GM18873 (cell line): ENCODE measurements around the gene EEFSEC.

Experiments used
- ATAC-seq: cut with Tn5 transposase; IDR thresholded peaks from one replicate; pipeline ENCODE4 v1.9.1; 2021; ENCODE audit warnings: mild to moderate bottlenecking, moderate library complexity, moderate number of reproducible peaks; ENCODE audit not compliant: unreplicated experiment, low FRiP score

EEFSEC gene

DNA sequence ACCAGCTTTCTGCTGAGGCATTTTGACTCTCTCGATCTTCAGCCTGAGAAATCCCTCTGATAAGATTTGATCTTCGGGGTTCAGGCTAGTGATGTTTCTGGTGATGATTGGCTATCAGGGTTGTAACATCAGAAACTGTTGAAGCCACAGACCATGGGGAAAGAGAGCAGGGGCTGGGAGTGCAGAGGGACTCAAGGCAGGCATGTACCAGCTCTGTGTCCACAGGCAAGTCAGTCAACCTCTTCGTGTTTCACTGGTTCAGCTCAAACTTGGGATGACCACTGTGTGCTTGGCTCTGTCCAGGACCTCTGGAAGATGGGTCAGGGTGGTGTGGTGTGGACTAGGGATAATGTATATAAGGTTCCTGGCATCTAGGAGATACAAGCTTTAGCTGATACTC is 116.5 kb downstream of the EEFSEC start:
- no peak for ATAC-seq

DNA sequence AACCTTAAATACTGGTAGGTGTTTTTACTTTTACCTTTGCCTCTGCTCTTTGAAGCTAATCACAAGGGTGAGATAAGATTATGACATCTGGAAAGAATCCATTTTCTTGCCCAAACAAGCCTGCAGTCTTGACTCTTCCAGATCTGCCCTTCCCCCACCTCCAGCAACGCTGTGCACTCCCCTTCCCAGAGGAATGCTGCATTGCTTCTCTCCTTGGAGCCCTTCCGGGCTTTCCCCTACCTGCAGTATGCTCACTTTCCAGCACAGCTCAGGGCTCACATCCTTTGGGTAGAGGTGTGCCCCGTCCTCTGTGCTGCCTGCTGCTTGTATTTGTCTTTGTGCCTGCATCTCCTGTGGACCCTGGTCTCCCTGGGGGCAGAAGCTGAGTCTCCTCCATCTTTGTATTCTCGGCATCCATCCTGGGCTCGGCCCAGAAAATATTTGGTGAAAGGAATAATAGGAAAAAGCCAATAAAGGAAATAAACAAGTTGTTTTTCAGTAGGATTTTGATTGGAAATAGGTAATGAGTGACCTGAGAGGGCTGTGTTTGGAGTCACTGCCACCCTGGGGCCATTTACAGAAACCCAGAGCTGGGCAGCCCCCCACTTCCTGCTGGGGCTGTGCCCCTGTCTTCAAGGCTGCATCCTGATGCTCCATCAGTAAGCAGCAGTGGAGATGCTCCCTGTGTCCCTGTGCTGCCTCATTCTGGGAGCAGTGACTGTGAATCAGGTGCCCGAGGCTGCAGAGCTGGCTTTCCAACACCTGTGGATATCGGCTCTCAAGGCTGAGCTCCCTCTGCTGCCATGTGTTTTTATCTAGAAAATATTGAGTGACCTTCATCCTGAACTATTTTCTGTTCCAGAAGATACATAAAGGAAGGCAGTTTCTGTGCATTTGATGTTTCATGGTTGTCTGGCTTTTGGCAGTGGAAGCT is 117.5 kb downstream of the EEFSEC start:
- ATAC-seq, result no peak

DNA sequence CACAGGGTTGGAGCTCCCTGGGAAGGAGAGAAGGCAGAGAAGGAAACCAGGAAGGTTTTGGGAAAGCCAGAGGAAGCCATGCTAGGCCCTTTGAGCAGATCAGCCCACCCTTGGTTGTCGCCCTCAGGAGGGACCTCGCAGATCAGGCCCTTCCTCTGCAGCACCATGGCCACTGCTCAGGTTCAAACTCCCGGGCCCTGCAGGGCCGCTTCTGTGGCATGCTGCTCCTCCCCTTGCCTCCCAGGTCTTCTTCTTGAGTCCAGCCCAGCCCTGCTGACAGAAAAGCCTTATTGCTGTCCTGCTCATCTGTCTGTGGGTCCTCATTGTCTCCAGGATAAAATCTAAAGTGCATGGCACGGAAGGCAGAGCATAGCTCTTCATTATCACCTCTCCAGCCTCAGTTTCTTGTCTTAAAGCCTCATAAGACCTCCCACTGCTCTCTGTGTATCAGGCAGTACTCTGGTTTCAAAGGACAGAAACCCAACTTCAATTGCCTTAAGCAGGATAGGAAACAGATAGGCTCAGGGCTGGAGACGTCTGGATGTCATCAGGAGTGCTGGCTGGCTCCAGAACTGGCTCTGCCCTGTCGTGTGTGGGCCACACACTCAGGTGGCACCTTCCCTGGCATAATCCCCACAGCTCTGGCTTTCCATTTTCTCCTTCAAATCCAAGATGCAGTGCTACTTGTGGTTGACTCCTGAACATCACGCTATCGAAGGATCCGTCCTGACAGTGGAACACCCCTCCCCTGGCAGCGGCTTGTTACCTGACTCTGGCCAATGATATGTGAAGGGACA is 118.5 kb downstream of the EEFSEC start:
- ATAC-seq, result no peak

DNA sequence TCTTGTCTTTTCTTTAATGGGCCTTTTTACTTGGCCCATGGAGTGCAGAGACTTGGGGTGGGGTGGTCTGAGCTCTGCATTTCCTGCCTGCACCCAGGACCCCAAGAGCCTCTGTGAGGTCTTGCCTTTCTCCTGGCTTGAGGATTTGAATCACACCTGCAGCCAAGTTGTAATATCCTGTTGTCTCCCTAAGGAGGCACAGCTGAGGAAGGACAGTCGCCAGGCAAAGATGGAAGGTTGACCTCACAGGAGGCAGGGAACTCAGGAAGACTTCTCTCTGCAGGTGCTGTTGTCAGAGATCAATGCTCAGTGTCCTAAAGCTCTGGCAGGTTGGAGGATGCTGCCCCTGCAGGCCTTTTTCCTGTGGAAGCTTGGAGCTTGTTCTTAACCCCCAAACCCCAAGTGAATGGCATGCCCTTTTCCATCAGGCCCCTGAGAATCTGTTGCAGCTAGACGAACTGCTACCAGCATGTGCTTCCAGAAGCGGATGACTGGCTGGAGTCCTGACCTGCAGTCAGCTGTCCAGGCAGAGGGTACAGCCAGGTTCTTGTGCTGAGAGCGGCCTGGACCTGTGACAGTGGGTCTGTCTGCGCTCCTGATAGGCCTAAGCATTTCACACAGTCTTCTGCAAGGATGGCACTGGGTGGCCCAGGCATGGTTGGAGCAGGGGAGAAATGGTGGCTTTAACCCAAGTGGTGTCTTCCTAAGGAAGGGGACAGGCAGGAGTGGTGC is 120.0 kb downstream of the EEFSEC start:
- ATAC-seq, result no peak

DNA sequence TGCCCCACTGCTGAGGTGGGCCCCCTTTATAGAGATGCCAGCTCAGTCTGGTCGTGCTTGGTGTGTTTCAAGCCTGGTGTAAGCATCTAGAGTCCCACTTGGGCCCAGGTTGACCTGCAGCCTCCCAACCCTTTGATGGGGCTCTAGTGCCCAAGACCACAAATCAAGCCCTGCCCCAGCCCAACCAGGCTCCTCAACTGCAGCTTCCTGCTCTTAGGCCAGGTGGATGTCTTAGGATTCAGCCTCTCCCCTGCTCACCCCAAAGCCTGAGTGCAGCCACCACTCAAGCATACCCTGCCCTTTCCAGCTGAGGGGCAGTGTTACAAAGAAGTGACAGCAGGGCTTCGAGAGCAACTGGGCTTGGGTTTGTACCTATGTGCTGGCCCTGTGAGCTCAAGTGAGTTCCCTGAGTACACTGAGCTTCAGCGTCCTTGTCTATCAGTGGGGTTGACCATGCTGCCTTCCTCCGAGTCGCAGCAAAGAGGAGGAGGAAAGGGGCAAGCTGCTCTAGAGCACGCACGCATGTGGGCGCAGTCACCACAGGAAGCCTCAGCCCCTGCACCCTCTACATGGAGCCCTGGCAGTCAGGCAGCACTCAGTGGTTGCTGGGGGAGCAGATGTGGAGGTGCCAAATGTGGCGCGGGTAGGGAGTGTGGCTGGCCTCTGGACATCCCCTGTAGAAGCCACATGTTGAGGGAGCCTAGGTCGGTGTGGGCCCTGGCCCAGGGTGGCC is 120.7 kb downstream of the EEFSEC start:
- ATAC-seq, result no peak

DNA sequence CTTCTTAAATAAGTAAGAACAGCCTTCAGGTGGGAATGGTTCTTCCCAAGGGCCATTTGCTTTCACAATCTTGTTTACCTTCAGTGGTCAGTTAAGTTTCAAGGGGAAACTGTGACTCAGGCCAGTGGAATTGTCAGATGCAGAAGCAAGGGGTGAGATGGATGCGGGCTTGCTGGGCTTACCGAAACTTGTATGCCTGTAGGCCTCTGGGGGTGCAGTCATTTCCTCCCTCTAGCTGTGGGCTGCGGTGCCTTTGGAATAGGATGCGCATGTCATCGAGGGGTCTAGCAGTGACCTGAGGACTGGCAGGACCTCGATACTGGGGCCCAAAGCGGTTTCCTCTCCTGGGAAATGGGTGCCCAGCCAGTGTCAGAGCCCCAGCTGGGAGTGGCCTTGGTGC is 121.6 kb downstream of the EEFSEC start:
- ATAC-seq, result no peak

DNA sequence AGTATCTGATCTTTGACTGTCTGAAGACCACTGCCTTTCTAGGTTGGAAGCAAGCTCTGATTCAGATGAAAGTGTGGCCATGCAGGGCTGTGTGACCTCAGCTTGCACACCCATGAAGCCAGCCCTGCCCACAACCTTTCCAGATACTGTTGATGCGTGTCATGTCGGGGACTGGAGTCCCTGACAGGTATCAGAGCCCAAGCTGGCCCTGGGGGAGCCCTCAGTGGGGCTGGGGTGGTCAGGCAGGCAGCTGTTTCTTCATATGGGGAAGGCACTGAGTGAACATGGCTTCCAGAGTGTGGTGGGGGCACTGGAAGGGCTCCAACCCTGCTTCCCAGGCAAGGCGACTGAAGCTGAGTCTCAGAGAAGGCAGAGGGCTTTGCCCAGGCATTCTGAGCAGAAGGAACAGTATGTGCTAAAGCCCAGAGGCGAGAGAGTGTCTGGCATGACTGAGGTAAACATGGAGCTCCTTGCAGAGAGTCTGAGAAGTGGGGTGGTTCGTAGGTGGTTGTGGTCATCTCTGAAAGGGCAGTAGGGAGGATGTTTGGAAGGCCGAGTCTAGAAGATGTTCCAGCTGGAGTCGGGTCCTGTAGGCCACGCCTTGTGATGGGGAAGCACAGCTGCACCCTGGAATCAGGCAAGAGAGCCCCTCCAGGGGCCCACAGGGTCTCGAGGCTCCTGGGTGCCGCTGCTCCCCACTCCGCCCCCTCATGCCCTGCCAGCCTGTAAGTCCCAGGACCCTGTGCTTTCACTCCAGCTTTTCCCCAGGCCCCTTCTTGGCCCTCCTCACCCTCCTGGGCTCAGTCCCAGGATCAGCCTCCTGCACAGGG is 122.2 kb downstream of the EEFSEC start:
- no peak for ATAC-seq

DNA sequence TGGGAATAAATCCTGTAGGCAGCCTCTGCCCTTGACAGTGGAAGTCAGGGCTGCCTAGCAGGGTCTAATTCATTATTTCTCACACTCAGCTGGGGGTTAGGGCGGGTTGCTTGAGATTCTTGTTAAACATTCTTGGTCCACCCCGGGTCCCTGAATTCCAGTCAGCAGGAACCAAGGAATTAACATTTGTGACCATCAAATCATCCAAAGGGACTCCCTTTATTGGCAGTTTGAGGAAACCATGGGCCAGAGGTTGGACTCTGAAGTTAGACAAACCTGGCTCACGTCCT is 122.8 kb downstream of the EEFSEC start:
- ATAC-seq, result no peak

DNA sequence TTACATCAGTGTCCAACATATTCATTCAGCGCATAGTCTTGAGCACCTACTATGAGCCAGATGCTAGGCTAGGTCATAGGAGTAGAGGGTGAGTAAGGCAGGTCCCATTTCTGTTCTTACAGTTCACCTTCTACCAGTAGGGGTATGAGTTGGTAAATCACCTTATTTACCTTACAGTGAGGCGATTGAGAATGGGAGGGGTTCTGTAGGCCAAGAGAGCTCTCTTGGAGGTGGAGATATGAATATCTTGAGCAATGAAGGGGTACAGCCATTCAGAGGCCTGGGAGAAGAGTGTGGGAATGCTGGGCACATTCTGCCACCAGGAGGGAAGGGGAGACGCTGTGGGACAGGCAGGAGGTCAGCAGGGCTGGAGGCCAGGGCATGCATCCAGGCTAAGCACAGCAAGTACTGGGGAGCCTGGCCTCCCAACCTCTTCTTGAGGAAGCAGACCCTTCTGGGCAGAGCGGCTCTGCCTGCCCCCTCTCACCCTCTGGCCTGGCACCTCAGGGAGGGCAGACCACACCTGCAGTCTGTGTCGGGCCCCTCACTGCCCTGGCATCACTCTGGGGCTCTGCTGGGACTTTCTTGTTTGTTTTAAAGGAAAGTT is 123.4 kb downstream of the EEFSEC start:
- no peak for ATAC-seq

DNA sequence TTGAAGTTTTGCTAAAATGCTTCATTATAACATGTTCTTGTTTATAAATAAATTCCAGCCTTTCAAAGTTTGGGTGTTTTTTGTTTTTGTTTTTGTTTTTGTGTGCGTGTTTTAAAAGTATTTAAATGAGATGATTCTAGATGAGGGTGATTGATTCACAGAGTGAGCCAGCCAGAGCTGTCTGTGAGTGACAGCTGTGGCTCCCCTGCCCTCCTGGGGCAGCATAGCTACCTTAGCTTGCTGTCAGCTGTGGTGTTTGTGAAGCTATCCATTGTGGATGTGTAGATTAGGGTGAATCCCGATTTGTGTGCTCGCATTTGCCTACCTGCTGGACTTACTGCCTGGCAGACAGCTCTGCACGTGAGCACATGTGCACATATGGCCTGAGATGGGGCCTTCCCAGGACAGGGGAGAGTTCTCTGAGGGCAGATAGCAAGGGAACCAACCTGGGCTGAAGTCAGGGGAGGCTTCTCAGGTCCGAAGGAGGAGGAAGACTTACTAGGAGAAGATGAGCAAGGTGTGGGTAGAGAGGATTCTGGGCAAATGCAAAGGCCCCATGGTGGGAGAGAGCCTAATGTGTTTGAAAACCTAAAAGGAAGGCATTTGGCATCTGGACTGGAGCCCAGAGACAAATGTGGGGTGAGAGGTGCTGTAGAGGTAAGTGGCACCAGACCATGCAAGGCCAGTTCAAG is 124.2 kb downstream of the EEFSEC start:
- ATAC-seq, result no peak

DNA sequence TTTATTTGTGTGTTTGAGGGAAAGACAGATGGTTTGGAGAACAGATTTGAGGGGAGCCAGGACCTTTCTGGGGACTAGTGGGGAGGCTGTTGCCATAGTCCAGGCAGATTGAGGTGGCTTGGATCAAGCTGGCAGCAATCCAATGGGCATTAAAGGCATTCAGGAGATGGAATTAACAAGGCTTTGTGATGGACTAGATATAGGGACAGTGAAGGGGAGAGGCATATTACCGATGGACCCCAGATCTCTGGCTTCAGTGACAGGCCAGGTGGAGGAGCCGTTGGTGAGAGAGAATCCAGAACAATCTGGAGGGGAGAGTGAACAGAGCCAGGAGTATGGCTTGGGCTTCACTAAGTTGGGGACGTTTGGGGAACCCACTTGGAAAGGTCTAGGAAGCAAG is 124.8 kb downstream of the EEFSEC start:
- no peak for ATAC-seq

DNA sequence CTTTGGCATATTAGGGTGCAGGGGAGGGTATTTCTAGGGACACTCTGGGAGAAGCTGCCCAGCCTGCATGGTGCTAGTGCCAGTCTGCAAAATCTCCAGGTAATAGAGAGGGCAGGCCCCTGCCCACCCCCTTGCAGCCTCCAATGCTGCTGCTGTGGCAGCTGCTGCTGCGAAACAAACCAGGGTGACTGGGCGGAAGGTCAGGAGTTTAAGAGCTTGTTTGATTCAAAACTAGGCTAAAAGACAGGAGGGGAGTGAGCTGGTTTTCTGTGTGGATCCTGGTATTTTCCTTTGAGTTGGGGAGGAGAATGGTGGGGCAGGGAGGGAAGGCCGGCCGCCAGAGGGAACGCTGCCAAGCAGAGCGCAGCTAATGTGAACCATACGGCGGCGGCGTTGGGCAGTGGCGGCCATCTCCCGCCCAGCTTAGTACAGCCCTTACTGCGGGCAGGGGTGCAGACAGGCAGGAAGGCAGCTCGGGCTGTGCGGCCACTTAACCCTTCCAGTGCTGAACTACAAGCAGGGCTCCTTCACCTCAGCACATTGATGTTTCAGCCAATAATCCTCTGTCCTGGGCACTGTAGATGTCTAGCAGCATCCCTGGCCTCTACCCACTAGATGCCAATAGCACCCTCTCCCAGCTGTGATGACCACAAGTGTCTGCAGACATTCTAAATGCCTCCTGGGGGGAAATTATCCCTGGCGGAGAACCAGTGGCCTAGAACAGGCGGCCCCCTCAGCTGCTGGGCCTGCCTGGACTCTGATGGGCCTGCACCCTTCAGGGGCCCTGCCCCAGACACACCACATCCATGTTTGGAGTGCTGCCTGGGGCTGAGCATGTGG is 125.7 kb downstream of the EEFSEC start:
- no peak for ATAC-seq

DNA sequence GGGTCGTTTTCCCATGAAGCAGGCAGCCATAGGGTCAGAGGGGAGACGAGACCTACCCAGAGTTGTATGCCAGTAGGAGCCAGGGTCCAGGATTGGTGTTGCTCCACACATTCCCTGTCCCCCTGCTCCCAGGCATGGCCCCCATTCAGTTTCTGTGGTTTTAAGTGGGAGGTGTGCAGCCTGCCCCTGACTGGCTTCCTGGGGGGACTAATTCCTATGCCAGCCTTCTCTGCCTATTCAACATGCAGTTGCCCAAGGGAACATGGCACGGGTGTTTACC is 126.3 kb downstream of the EEFSEC start:
- ATAC-seq, result no peak

DNA sequence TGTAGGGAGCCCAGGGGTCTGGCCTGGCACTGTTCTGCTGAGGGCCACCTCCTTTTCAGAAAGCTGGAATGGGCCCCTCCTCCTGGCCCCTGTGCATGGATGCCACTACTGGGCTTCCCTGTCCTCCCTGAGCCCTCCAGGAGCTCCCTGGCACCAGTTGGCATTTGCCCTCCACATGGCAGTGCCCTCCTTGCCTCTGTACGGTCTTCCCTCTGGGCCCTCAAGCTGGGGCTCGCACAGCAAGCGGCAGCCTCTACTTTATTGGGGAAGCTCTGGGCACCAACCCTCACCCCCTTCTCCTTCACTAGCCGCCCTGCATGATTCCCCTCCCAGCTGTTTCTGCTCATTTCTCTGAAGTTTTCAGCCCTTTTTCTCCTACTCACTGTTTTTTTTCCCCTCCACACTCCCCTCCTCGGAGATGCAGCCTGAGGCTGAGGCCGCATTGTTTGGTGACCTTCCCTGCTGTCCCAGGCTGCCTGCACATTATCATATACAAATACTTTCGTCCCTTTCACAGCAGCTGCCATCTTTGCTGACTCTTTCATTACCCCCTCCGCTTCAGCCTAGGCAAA is 127.3 kb downstream of the EEFSEC start:
- no peak for ATAC-seq

DNA sequence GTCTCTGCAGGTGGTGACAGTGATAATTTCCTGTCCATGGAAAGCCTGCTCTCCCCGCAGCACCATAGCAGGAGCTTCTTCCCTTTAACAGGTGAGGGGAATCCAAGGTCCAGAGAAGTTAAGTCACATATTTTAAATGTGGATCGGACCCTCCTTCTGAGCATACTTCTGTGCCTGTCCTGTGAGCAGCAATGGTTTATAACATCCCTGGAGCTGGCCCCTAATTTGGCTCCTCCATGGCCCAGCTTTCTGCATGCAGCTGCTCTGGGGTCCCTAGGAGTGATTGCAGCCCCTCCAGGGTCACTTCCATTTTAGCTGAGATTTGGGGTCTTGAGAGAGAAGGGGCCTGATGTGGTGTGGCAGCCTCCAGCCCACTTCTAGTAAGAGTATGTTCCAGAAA is 127.8 kb downstream of the EEFSEC start:
- no peak for ATAC-seq

DNA sequence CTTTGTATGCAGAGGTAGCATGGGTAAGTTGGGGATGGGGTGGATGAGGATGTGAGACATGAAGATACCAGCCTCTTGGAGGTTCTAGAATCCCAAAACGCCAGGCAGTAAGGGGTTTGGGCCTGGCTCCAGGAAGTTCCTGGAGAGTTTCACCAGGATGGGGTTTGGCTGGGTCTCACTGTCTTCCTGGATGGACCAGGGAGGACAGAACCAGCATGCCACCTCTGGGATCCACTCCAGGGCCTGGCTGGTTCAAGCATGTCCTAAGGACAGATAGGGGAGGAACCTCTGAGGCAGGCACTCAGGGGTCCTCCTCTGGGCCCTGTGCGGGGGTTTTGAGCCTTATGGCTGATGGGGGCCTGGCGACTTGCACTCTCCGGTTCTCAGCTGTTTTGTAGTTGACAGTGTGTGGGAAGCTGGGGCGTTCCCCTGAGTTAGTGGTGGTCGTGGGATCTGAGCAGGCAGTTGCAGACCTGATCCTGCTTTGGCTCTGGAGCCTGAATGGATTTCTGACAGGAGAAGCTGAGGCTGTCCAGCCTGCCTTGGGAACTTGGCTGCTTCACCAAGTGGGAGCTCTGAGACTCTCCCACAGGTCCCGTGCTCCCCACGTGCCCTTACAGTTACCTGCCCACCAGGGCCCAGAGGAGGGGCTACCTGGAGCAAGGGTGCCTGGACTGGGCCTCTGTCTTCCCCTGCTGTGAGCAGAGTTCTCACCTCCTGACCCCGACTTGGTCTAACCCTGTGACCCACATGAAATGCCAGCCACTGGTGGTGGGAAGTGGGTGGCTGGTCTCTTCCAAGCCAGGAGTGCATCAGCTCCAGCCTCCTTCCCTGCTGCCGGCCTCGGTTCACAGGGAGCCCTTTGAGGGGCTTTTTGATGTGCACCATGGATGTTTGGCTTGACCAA is 128.4 kb downstream of the EEFSEC start:
- no peak for ATAC-seq
